B cell (primary cell): ENCODE measurements around the gene ZBTB48. TPM values are rescaled to one million over a fixed set of nuclear protein-coding genes. Genes with fewer than 3 reads are reported as not detected.
A peak's percentile ranks its signal among the peaks of the same experiment; 100 is the strongest.

ENCODE experiments used
- ATAC-seq: fragments of 200-7000 bp; cut with Tn5 transposase; one replicate; pipeline ENCODE4 v1.10.0; 2021; ENCODE audit warnings: low read depth, mild to moderate bottlenecking, moderate number of reproducible peaks, moderate library complexity
- CTCF ChIA-PET: fragments of 350-600 bp; sonication (Branson Sonifier 250); formaldehyde crosslinking; loops from one replicate; lab custom pipeline; 2021; ENCODE audit warnings: antibody characterized with exemption, inconsistent platforms; lab: Charles Lee
- POLR2A ChIA-PET: fragments of 350-600 bp; sonication (Branson Sonifier 250); formaldehyde crosslinking; loops from one replicate; lab custom pipeline; 2021; ENCODE audit warnings: antibody characterized with exemption; lab: Charles Lee
- DNase-seq: peaks from one replicate; pipeline ENCODE4 v3.0.0; 2013
- H2AFZ ChIP-seq: 2 replicates; pipeline ENCODE4 v1.6.1; 2012; ENCODE audit warnings: mild to moderate bottlenecking, low read depth, low read length; ENCODE audit not compliant: insufficient read depth, poor library complexity, severe bottlenecking
- H3K27ac ChIP-seq, 2 donors: 1 replicate in 1 of 2; 2 replicates in 1 of 2; pipeline ENCODE4 v1.5.1; 2012 to 2013; ENCODE audit warnings: low read length in 2 of 2, mild to moderate bottlenecking in 2 of 2, moderate library complexity in 1 of 2
- H3K27me3 ChIP-seq, 4 experiments: fragments of 200-600 bp in 1 of 4; sonication (generic) in 1 of 4; replicated peaks in 1 of 4; 1 replicate in 2 of 4; 2 replicates in 2 of 4; pipeline versions ENCODE4 v1.6.1 to v1.7.0; 2013 to 2016; ENCODE audit warnings: low read length in 3 of 4, mild to moderate bottlenecking in 2 of 4, mixed read lengths in 1 of 4, moderate library complexity in 1 of 4; ENCODE audit not compliant: insufficient read depth in 4 of 4, control insufficient read depth in 3 of 4; ENCODE audit errors: control extremely low read depth in 1 of 4
- H3K36me3 ChIP-seq, 2 experiments: replicated peaks in 1 of 2; 1 replicate in 1 of 2; 2 replicates in 1 of 2; pipeline versions ENCODE4 v1.6.1 to v1.7.1; 2013; ENCODE audit warnings: low read length in 1 of 2; ENCODE audit not compliant: insufficient read depth in 2 of 2, control insufficient read depth in 1 of 2; ENCODE audit errors: control extremely low read depth in 1 of 2, extremely low read depth in 1 of 2
- H3K4me1 ChIP-seq, 2 donors: fragments of 200-600 bp in 1 of 2; sonication (generic) in 1 of 2; 1 replicate in 1 of 2; 2 replicates in 1 of 2; pipeline versions ENCODE4 v1.5.1 to v1.6.1; 2013 to 2017; ENCODE audit warnings: low read length in 2 of 2; ENCODE audit not compliant: control insufficient read depth in 2 of 2, insufficient read depth in 2 of 2
- H3K4me2 ChIP-seq: replicated peaks from 2 replicates; pipeline ENCODE3; 2012; ENCODE audit warnings: mild to moderate bottlenecking, low read depth, low read length; ENCODE audit not compliant: poor library complexity, severe bottlenecking
- H3K4me3 ChIP-seq, 5 experiments: fragments of 200-600 bp in 1 of 5; sonication (generic) in 1 of 5; 1 replicate in 3 of 5; 2 replicates in 2 of 5; pipeline versions ENCODE4 v1.5.1 to v1.7.0; 2011 to 2016; ENCODE audit warnings: low read length in 4 of 5, mild to moderate bottlenecking in 4 of 5, low read depth in 2 of 5, control low read depth in 1 of 5, moderate library complexity in 1 of 5; ENCODE audit not compliant: insufficient read depth in 1 of 5; ENCODE audit errors: control extremely low read depth in 1 of 5, extremely low read depth in 1 of 5
- H3K79me2 ChIP-seq: fragments of 200-600 bp; sonication (generic); one replicate; pipeline ENCODE4 v1.6.0; 2016; ENCODE audit warnings: low read length; ENCODE audit not compliant: control insufficient read depth, insufficient read depth
- H3K9ac ChIP-seq: fragments of 200-600 bp; sonication (generic); 2 replicates; pipeline ENCODE4 v1.6.1; 2017; ENCODE audit warnings: mild to moderate bottlenecking, low read length, moderate library complexity
- H3K9me3 ChIP-seq, 3 donors: one replicate each; pipeline versions ENCODE4 v1.6.1 to v1.7.1; 2013; ENCODE audit warnings: low read length in 2 of 3; ENCODE audit not compliant: control insufficient read depth in 2 of 3, insufficient read depth in 1 of 3; ENCODE audit errors: control extremely low read depth in 1 of 3
- H4K20me1 ChIP-seq: 2 replicates; pipeline ENCODE4 v1.6.0; 2012; ENCODE audit warnings: mild to moderate bottlenecking, low read length; ENCODE audit not compliant: insufficient read depth, control insufficient read depth, poor library complexity, severe bottlenecking
- H3K27ac Mint-ChIP-seq: one replicate; pipeline ENCODE4 v1.8.0; 2021; ENCODE audit warnings: mixed read lengths
- H3K27me3 Mint-ChIP-seq: one replicate; pipeline ENCODE4 v1.8.0; 2021; ENCODE audit warnings: mixed read lengths
- H3K4me1 Mint-ChIP-seq: one replicate; pipeline ENCODE4 v1.8.0; 2021; ENCODE audit warnings: mixed read lengths
- H3K4me3 Mint-ChIP-seq: one replicate; pipeline ENCODE4 v1.8.0; 2021; ENCODE audit warnings: mixed read lengths
- H3K9me3 Mint-ChIP-seq: one replicate; pipeline ENCODE4 v1.8.0; 2022; ENCODE audit warnings: mixed read lengths; ENCODE audit not compliant: insufficient read depth
- EZH2 ChIP-seq: IDR thresholded peaks from 2 replicates; pipeline ENCODE4 v1.6.1; 2012; ENCODE audit warnings: borderline replicate concordance, low read depth, mild to moderate bottlenecking, moderate library complexity, low read length; ENCODE audit not compliant: insufficient read depth, poor library complexity, severe bottlenecking
- WGBS: methylation state at CpG from one replicate; pipeline ENCODE4 v1.1.5; 2013; ENCODE audit warnings: missing lambda C conversion rate; ENCODE audit not compliant: insufficient coverage; 5-methylcytosine and 5-hydroxymethylcytosine counted together
- intact Hi-C: fragments of 100-400 bp; cut with micrococcal nuclease; formaldehyde crosslinking; loops from one replicate; pipeline ENCODE4 v1.10.0; 2022
- polyA plus RNA-seq: library from polyadenylated mRNA; depleted of rRNA; stranded (reverse); fragments of >200 nt; gene quantifications from 2 replicates; pipeline ENCODE4 v1.2.3, GENCODE V29; 2012
- total RNA-seq, 2 donors: library from RNA; stranded (reverse); fragments of 120-200 nt in 1 of 2; gene quantifications; 1 replicate in 1 of 2; 2 replicates in 1 of 2; pipeline versions ENCODE4 v1.2.3 to v1.2.4, GENCODE V29; 2013 to 2022
- TF ChIP-seq, protein P1 (sequence below): fragments of 200-600 bp; IDR thresholded peaks from one replicate; pipeline ENCODE4 v1.8.0; 2022; ENCODE audit warnings: antibody characterized with exemption, mild to moderate bottlenecking

The ZBTB48 gene
- total and polyA plus RNA-seq, 2 donors (not counting 1 experiment from before 2014, with no cell fraction given) = 65.6 to 100 TPM

DNA sequence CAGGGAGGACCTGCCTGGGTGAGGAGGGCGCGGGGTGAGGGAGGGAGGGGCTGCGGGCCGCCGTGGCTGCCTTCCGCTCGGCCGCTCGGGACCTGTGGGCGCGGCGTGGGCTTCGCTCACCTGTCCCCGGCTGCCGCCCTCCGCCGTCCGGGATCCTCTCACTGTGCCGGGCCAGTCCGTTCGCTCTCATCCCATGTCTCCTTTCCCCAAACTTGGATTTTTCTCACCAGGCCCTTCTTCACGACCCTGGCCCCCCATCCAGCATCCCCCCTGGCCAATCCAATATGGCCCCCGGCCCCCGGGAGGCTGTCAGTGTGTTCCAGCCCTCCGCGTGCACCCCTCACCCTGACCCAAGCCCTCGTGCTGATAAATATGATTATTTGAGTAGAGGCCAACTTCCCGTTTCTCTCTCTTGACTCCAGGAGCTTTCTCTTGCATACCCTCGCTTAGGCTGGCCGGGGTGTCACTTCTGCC is 362 bp downstream of the ZBTB48 start:
- ChIA-PET POLR2A (interaction anchor here (0.6 to 3.4 kb wide), 8 partner anchors 17 to 37 kb away, joined by 3 to 21 read pairs (median 5); partner anchors contain the start of genes KLHL21, NOL9, PHF13 and TAS1R1), CTCF (interaction anchor here (0.7 to 1.7 kb wide), 6 partner anchors 9 to 598 kb away, joined by 3 to 9 read pairs (median 4); partner anchors contain the start of genes NOL9 and TAS1R1)
- peak; percentile 5 for ATAC-seq
- Mint-ChIP-seq H3K27me3 (no peaks in the 10 kb centered on the region), H3K4me3 (peak overlapping the region; percentile 98), H3K4me1 (peaks cover 34% of the 10 kb centered on the region), H3K27ac (peak overlapping the region; percentile 98), H3K9me3 (no peaks in the 10 kb centered on the region)
- Histone ChIP-seq H3K9ac (peak overlapping the region; percentile 89), H3K4me2 (peak overlapping the region; percentile 88), H3K4me1 (peaks cover 20 to 32% of the 10 kb centered on the region in 2 donors), H3K9me3 (no peaks in the 10 kb centered on the region), H3K36me3 (peaks cover 0 to 2% of the 10 kb centered on the region in 2 experiments), H3K27me3 (no peaks in the 10 kb centered on the region), H3K4me3 (peak overlapping the region; percentile 30 to 91 (median 88)), H3K27ac (peak overlapping the region; percentile 87 to 91), H2AFZ (peak overlapping the region; percentile 84), H3K79me2 (peaks cover 40% of the 10 kb centered on the region), H4K20me1 (peaks cover 20% of the 10 kb centered on the region)
- WGBS = under 1% methylated on average over 24 of the region's 30 CpGs
- no peak for DNase-seq
- no peak for TF ChIP-seq EZH2
- TF ChIP-seq, protein P1, sequence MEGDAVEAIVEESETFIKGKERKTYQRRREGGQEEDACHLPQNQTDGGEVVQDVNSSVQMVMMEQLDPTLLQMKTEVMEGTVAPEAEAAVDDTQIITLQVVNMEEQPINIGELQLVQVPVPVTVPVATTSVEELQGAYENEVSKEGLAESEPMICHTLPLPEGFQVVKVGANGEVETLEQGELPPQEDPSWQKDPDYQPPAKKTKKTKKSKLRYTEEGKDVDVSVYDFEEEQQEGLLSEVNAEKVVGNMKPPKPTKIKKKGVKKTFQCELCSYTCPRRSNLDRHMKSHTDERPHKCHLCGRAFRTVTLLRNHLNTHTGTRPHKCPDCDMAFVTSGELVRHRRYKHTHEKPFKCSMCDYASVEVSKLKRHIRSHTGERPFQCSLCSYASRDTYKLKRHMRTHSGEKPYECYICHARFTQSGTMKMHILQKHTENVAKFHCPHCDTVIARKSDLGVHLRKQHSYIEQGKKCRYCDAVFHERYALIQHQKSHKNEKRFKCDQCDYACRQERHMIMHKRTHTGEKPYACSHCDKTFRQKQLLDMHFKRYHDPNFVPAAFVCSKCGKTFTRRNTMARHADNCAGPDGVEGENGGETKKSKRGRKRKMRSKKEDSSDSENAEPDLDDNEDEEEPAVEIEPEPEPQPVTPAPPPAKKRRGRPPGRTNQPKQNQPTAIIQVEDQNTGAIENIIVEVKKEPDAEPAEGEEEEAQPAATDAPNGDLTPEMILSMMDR = no peak
- intact Hi-C loops = loop anchor here (1.0 kb wide), 1 partner anchor 21 kb away; no protein-coding TSS in a partner anchor
